GM12878 (cell line): ENCODE results near the gene TMEM151A. TPM values are rescaled to one million over a fixed set of nuclear protein-coding genes. Genes with fewer than 3 reads are reported as not detected.

Source experiments
- ATAC-seq: fragments of 200-7000 bp; cut with Tn5 transposase; 3 replicates; pipeline ENCODE4 v1.9.1; 2020; ENCODE audit warnings: mild to moderate bottlenecking, moderate library complexity
- Bru-seq: library from RNA; stranded (reverse); fragments of 400-500 nt; gene quantifications from one replicate; lab custom pipeline; 2021; lab: Mats Ljungman, UMichigan
- BruChase-seq, 2 experiments: library from RNA; stranded (reverse); fragments of 400-500 nt; gene quantifications; one replicate each; lab custom pipeline; 2021; lab: Mats Ljungman, UMichigan
- BruUV-seq: library from RNA; stranded (reverse); fragments of 400-500 nt; replicated peaks from 2 replicates; lab custom pipeline; 2021; lab: Mats Ljungman, UMichigan
- CTCF ChIA-PET: fragments of 300-600 bp; sonication (Branson Sonifier 250); formaldehyde crosslinking; extraction: SDS; loops from one replicate; lab custom pipeline; 2021; ENCODE audit warnings: inconsistent platforms; lab: Yijun Ruan, JAX
- POLR2A ChIA-PET: fragments of 350-600 bp; formaldehyde crosslinking; extraction: SDS; loops from one replicate; lab custom pipeline; 2021; ENCODE audit warnings: inconsistent platforms; lab: Charles Lee
- RAD21 ChIA-PET: fragments of 300-600 bp; sonication (Branson Sonifier 250); formaldehyde crosslinking; loops from one replicate; lab custom pipeline; 2023; ENCODE audit warnings: antibody characterized with exemption; ENCODE audit not compliant: unreplicated experiment; lab: Charles Lee
- SMC1A ChIA-PET: fragments of 300-600 bp; sonication (Branson Sonifier 250); formaldehyde crosslinking; loops from one replicate; lab custom pipeline; 2023; ENCODE audit not compliant: unreplicated experiment, uncharacterized antibody; lab: Charles Lee
- DNase-seq: peaks from one replicate; pipeline ENCODE4 v3.0.0-alpha.2; 2011; ENCODE audit warnings: low read depth, low spot score
- FAIRE-seq: peaks from 3 replicates; lab custom pipeline; 2011; peaks lifted over from hg19 to GRCh38; lab: Jason Lieb, UNC
- H2AFZ ChIP-seq: 2 replicates; pipeline ENCODE4 v1.6.0; 2011; ENCODE audit warnings: low read depth, low read length, control low read depth; ENCODE audit not compliant: control insufficient read depth
- H3K27ac ChIP-seq: 2 replicates; pipeline ENCODE4 v1.5.1; 2011; ENCODE audit warnings: control low read depth; ENCODE audit not compliant: control insufficient read depth, insufficient read depth
- H3K27me3 ChIP-seq, 2 experiments: replicated peaks in 1 of 2; 2 replicates each; pipeline versions ENCODE4 v1.6.0 to v1.6.1; 2011; ENCODE audit warnings: low read length in 1 of 2; ENCODE audit not compliant: control insufficient read depth in 2 of 2, insufficient read depth in 2 of 2
- H3K36me3 ChIP-seq, 2 experiments: 2 replicates each; pipeline ENCODE4 v1.5.1; 2011; ENCODE audit warnings: low read length in 1 of 2; ENCODE audit not compliant: control insufficient read depth in 2 of 2, insufficient read depth in 2 of 2
- H3K4me1 ChIP-seq: 2 replicates; pipeline ENCODE4 v1.6.1; 2011; ENCODE audit warnings: mild to moderate bottlenecking, low read length, moderate library complexity, mixed read lengths; ENCODE audit not compliant: control insufficient read depth, insufficient read depth
- H3K4me2 ChIP-seq: 2 replicates; pipeline ENCODE4 v1.6.0; 2011; ENCODE audit warnings: control low read depth; ENCODE audit not compliant: control insufficient read depth, insufficient read depth
- H3K4me3 ChIP-seq: fragments of 200-600 bp; sonication (generic); 2 replicates; pipeline ENCODE4 v1.5.1; 2016
- H3K79me2 ChIP-seq: 2 replicates; pipeline ENCODE4 v1.6.0; 2011; ENCODE audit warnings: low read length; ENCODE audit not compliant: control insufficient read depth, insufficient read depth
- H3K9ac ChIP-seq: 2 replicates; pipeline ENCODE4 v1.8.0; 2011; ENCODE audit warnings: low read length, control low read depth, mixed read lengths; ENCODE audit not compliant: control insufficient read depth, insufficient read depth
- H3K9me3 ChIP-seq: replicated peaks from 3 replicates; pipeline ENCODE4 v1.5.1; 2011; ENCODE audit warnings: mild to moderate bottlenecking, low read length; ENCODE audit not compliant: control insufficient read depth, insufficient read depth
- H4K20me1 ChIP-seq: 2 replicates; pipeline ENCODE4 v1.6.0; 2011; ENCODE audit not compliant: control insufficient read depth, insufficient read depth
- ATF3 ChIP-seq: IDR thresholded peaks from 2 replicates; pipeline ENCODE4 v1.6.1; 2011; ENCODE audit warnings: low read depth, mild to moderate bottlenecking, low read length, moderate library complexity, borderline replicate concordance; ENCODE audit errors: extremely low read depth
- BACH1 ChIP-seq: fragments of 450-650 bp; IDR thresholded peaks from 2 replicates; pipeline ENCODE4 v1.6.1; 2017; ENCODE audit warnings: mild to moderate bottlenecking, borderline replicate concordance
- CBFB ChIP-seq: IDR thresholded peaks from 2 replicates; pipeline ENCODE4 v1.6.1; 2016; ENCODE audit warnings: antibody characterized with exemption, low read depth
- HDAC2 ChIP-seq: fragments of 200-600 bp; sonication (generic); IDR thresholded peaks from 2 replicates; pipeline ENCODE4 v1.6.1; 2017
- HDAC6 ChIP-seq: fragments of 200-600 bp; sonication (generic); IDR thresholded peaks from one replicate; pipeline ENCODE4 v1.8.0; 2017; ENCODE audit warnings: antibody characterized with exemption; ENCODE audit not compliant: unreplicated experiment
- IRF3 ChIP-seq: fragments of 450-650 bp; IDR thresholded peaks from 2 replicates; pipeline ENCODE4 v1.6.1; 2014; ENCODE audit warnings: mild to moderate bottlenecking
- LARP7 ChIP-seq: fragments of 450-650 bp; IDR thresholded peaks from 2 replicates; pipeline ENCODE4 v1.6.1; 2017; ENCODE audit warnings: mild to moderate bottlenecking
- MEF2A ChIP-seq: IDR thresholded peaks from 2 replicates; pipeline ENCODE4 v1.6.1; 2011; ENCODE audit warnings: low read depth, mild to moderate bottlenecking, low read length, moderate library complexity; ENCODE audit not compliant: insufficient read depth
- NFIC ChIP-seq: IDR thresholded peaks from 2 replicates; pipeline ENCODE4 v1.6.1; 2012; ENCODE audit warnings: low read depth, mild to moderate bottlenecking, inconsistent platforms, low read length, moderate library complexity
- NR2F1 ChIP-seq: fragments of 450-650 bp; conservative IDR thresholded peaks from 2 replicates; pipeline ENCODE4 v1.6.1; 2017; ENCODE audit warnings: mild to moderate bottlenecking
- NRF1 ChIP-seq: conservative IDR thresholded peaks from 2 replicates; pipeline ENCODE4 v1.6.1; 2011; ENCODE audit warnings: mild to moderate bottlenecking, low read depth, low read length, improper control_type of control experiment
- POLR2AphosphoS2 ChIP-seq: IDR thresholded peaks from 2 replicates; pipeline ENCODE4 v1.6.1; 2011; ENCODE audit warnings: low read depth, mild to moderate bottlenecking, low read length, improper control_type of control experiment, moderate library complexity
- RAD21 ChIP-seq: IDR thresholded peaks from 2 replicates; pipeline ENCODE4 v1.6.1; 2011; ENCODE audit warnings: mild to moderate bottlenecking, low read depth, low read length, moderate library complexity; ENCODE audit not compliant: insufficient read depth
- RBBP5 ChIP-seq: fragments of 200-600 bp; sonication (generic); conservative IDR thresholded peaks from 2 replicates; pipeline ENCODE4 v1.6.1; 2016
- RCOR1 ChIP-seq: conservative IDR thresholded peaks from 2 replicates; pipeline ENCODE4 v1.6.1; 2012; ENCODE audit warnings: low read depth, low read length, improper control_type of control experiment
- STAT3 ChIP-seq: IDR thresholded peaks from 2 replicates; pipeline ENCODE4 v1.6.1; 2011; ENCODE audit warnings: low read depth, low read length, improper control_type of control experiment
- SUPT20H ChIP-seq: IDR thresholded peaks from 2 replicates; pipeline ENCODE4 v1.6.1; 2011; ENCODE audit warnings: low read depth, mild to moderate bottlenecking, low read length, moderate library complexity, borderline replicate concordance; ENCODE audit not compliant: control insufficient read depth
- TCF12 ChIP-seq: IDR thresholded peaks from 2 replicates; pipeline ENCODE4 v1.6.1; 2011; ENCODE audit warnings: low read depth, mild to moderate bottlenecking, low read length
- ZBED1 ChIP-seq: IDR thresholded peaks from 2 replicates; pipeline ENCODE4 v1.6.1; 2016; ENCODE audit warnings: borderline replicate concordance
- WGBS: methylation state at CpG from one replicate; pipeline ENCODE4 v1.1.6; 2016; ENCODE audit warnings: low lambda C conversion rate; ENCODE audit not compliant: insufficient replicate concordance, insufficient coverage; ENCODE audit errors: missing lambda C conversion rate; 5-methylcytosine and 5-hydroxymethylcytosine counted together
- in situ Hi-C: fragments of 300-500 bp; cut with MboI; formaldehyde crosslinking; loops from 9 replicates; pipeline ENCODE4 v1.14.3; 2018; ENCODE audit warnings: mixed read lengths
- intact Hi-C: fragments of 100-400 bp; cut with micrococcal nuclease; formaldehyde crosslinking; loops from one replicate; pipeline ENCODE4 v1.14.2; 2022; ENCODE audit not compliant: unreplicated experiment
- long read RNA-seq, 2 experiments: library from polyadenylated mRNA; unstranded; transcript quantifications; one replicate each; pipeline ENCODE4 v2.0.0, GENCODE V29; 2019 to 2020
- polyA minus RNA-seq, 3 experiments: library from RNA; depleted of rRNA, polyadenylated mRNA; stranded (reverse); fragments of >200 nt; gene quantifications; 2 replicates each; pipeline ENCODE4 v1.2.3, GENCODE V29; 2011
- polyA plus RNA-seq, 11 experiments: library from polyadenylated mRNA; depleted of rRNA in 4 of 11; unstranded in 6 of 11; stranded (reverse) in 5 of 11; fragments of >200 nt; fragmentation: Nextera tagmentation in 4 of 11; fragmentation: Illumina TruSeq in 1 of 11; extraction: Ambion mirVana in 4 of 11; extraction: Trizol in 1 of 11; gene quantifications; 1 replicate in 1 of 11; 2 replicates in 10 of 11; pipeline versions ENCODE4 v1.2.1 to v1.2.3, GENCODE V29; 2011 to 2016; ENCODE audit warnings: inconsistent platforms in 2 of 11, missing spikeins in 2 of 11, low read depth in 1 of 11
- total RNA-seq, 4 experiments: library from RNA; depleted of rRNA in 3 of 4; stranded (reverse); fragments of >200 nt in 3 of 4; fragmentation: Illumina TruSeq in 1 of 4; extraction: Trizol in 1 of 4; gene quantifications; 2 replicates each; pipeline versions ENCODE4 v1.2.1 to v1.2.3, GENCODE V29; 2013 to 2021

Gene TMEM151A
- not detected in 2 replicates for total RNA-seq (2013; cell fraction: nucleolus; rRNA removed)
- not detected in 2 replicates for total RNA-seq (2014; rRNA removed)
- not detected in 2 replicates for total RNA-seq (2014; rRNA removed; fragmentation: Illumina TruSeq; extraction: Trizol)
- total RNA-seq (2021) = 0.11 TPM in 1 of 2 replicates, not detected in the other
- not detected for polyA plus RNA-seq (2011; ENCODE audit: low read depth)
- not detected in 2 replicates for polyA plus RNA-seq (2011; rRNA removed)
- polyA plus RNA-seq (2011; cell fraction: cytosol; rRNA removed) = 0.03 TPM in 1 of 2 replicates, not detected in the other
- not detected in 2 replicates for polyA plus RNA-seq (2011; cell fraction: nucleus; rRNA removed)
- polyA plus RNA-seq (2012) = 0.07 TPM in 1 of 2 replicates, not detected in the other
- not detected in 2 replicates for polyA plus RNA-seq (2014; fragmentation: Illumina TruSeq; extraction: Trizol)
- not detected for polyA plus RNA-seq (2014; fragmentation: Nextera tagmentation; extraction: Ambion mirVana)
- 0.04 TPM in 1 of 2 replicates, not detected in the other for polyA plus RNA-seq (2014; rRNA removed)
- polyA plus RNA-seq (2016; fragmentation: Nextera tagmentation; extraction: Ambion mirVana) = not detected
- not detected in 2 replicates for polyA minus RNA-seq (2011; rRNA and poly(A)+ RNA removed)
- polyA minus RNA-seq (2011; cell fraction: cytosol; rRNA and poly(A)+ RNA removed) = not detected in 2 replicates
- polyA minus RNA-seq (2011; cell fraction: nucleus; rRNA and poly(A)+ RNA removed) = not detected in 2 replicates
- Bru-seq, nascent RNA = percentile 12 among the genes with signal in this experiment
- not detected for BruChase-seq, experiment 1, labeled RNA remaining after a 6-hour chase
- BruChase-seq, experiment 2, labeled RNA remaining after a 2-hour chase = percentile 18 among the genes with signal in this experiment
- long read RNA-seq, experiment 1 = 0 reads
- long read RNA-seq, experiment 2 = 0 reads

- RAD21 ChIA-PET = interaction anchor here (1.2 kb wide), 1 partner anchor 21 kb away, joined by 5 read pairs; no protein-coding TSS in a partner anchor
- Histone ChIP-seq H3K79me2 (peaks cover 12% of the 10 kb centered on the region), H3K27ac (no peak within 1 kb of the TSS), H3K36me3 (no peaks in the 10 kb centered on the region), H3K9me3 (no peaks in the 10 kb centered on the region), H4K20me1 (no peaks in the 10 kb centered on the region), H2AFZ (no peak within 1 kb of the TSS), H3K9ac (no peak within 1 kb of the TSS), H3K27me3 (peaks cover 2 to 7% of the 10 kb centered on the region in 2 experiments; a peak in 2 of 4 replicates), H3K4me1 (peaks cover 15% of the 10 kb centered on the region), H3K4me3 (no peak within 1 kb of the TSS), H3K4me2 (no peak within 1 kb of the TSS)
- in situ Hi-C loops = no loop called here
- WGBS = 17% methylated on average over 55 of the region's 95 CpGs
- no peak for DNase-seq
- SMC1A ChIA-PET = interaction anchor here (2.5 kb wide), 1 partner anchor 20 kb away, joined by 10 read pairs; no protein-coding TSS in a partner anchor
- no peak for FAIRE-seq
- POLR2A ChIA-PET = no interaction called here
- no peak for TF ChIP-seq RCOR1
- no peak for TF ChIP-seq LARP7
- TF ChIP-seq SUPT20H = no peak
- no peak for TF ChIP-seq NR2F1
- TF ChIP-seq STAT3 = no peak
- no peak for TF ChIP-seq NFIC
- no peak for TF ChIP-seq MEF2A
- TF ChIP-seq HDAC6 = no peak
- TF ChIP-seq ZBED1 = no peak
- TF ChIP-seq POLR2AphosphoS2 = no peak
- TF ChIP-seq BACH1 = no peak
- no peak for TF ChIP-seq ATF3
- no peak for TF ChIP-seq RAD21
- no peak for TF ChIP-seq RBBP5
- TF ChIP-seq TCF12 = no peak
- no peak for TF ChIP-seq IRF3
- TF ChIP-seq HDAC2 = no peak
- TF ChIP-seq NRF1 = no peak
- no peak for TF ChIP-seq CBFB
- no TSS peak for BruUV-seq
- no peak for ATAC-seq
- intact Hi-C loops = no loop called here
- CTCF ChIA-PET = interaction anchor here (0.9 kb wide), 1 partner anchor 75 kb away, joined by 3 read pairs; no protein-coding TSS in a partner anchor
Observed at GRCh38 chr11:66291706-66292542, at the start of gene TMEM151A. TSS of gene TMEM151A (plus strand) at chr11:66291894. CDS start at chr11:66292014, 120 bp downstream.
